ENCODE data around the gene ABCC1. TPM values are rescaled to one million over a fixed set of nuclear protein-coding genes. Genes with fewer than 3 reads are reported as not detected.

ABCC1 gene
- total and polyA plus RNA-seq, 2 of the 4 experiments (the other 2 are of a cell fraction) = 39.4 to 66.0 TPM

DNA sequence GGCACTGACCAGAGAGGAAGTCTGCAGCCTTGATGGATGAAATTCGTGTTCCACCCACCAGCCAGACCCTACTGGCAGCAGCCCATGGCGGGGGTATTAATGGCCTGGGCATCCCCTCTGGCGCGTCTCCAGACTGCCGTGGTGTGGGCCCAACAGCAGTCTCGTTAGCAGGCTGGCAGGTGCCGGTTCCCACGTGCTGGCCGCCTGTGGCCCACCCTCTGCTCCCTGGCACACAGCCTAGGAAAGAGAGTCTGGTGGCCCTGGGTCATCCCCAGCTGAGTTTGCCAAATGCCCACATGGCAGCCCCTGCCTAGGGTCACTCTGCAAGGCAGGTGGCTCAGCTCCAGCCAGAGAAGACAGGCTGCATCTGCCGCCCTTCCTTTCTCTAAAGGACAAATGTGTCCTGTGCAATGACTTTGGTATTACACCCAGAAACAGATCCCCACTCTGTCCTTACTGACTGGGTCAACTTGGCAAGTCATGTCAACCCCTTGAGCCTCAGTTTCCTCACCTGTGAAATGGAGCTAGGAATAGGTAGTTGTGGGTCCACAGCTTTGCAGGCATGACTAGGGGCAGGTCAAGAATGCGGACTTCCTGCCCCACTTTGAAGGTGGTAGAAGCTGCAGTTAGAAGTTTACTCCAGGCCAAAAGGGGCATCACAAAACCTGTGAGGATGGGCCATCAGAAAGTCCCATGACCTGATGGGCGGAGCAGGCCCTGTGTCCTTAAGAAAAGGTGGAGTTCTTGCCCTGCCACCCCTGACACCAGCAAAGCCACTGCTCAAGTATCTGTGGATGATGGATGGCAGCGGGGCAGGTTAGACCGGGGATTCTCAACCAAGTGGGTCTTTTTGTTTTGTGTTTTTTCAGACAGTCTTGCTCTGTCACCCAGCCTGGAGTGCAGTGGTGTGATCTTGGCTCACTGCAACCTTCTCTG is 197.2 kb downstream of the ABCC1 start:
- peaks cover 21% of the 10 kb centered on the region for H3K9me1 ChIP-seq (ENCODE audit: insufficient read depth, low read length)
- H3K36me3 ChIP-seq (ENCODE audit: control insufficient read depth, insufficient read depth, low read length) = peaks cover 57% of the 10 kb centered on the region
- H3K4me2 ChIP-seq (ENCODE audit: low read depth, low read length) = no peak overlapping the region
- no peak overlapping the region for H3K23ac ChIP-seq (ENCODE audit: low read depth, low read length)
- H4K8ac ChIP-seq (ENCODE audit: low read depth in 2 of 2, low read length in 2 of 2) = no peak overlapping the region
- ATAC-seq (ENCODE audit: low read depth) = no peak
- TF ChIP-seq CEBPB (IDR thresholded peaks at IDR 0.05; ENCODE audit: low read depth, low read length) = no peak
- TF ChIP-seq, protein P1, sequence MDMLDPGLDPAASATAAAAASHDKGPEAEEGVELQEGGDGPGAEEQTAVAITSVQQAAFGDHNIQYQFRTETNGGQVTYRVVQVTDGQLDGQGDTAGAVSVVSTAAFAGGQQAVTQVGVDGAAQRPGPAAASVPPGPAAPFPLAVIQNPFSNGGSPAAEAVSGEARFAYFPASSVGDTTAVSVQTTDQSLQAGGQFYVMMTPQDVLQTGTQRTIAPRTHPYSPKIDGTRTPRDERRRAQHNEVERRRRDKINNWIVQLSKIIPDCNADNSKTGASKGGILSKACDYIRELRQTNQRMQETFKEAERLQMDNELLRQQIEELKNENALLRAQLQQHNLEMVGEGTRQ (IDR thresholded peaks at IDR 0.05; ENCODE audit: low read depth, low read length) = no peak
- TF ChIP-seq FOS (IDR thresholded peaks at IDR 0.05; ENCODE audit: low read depth, low read length) = no peak
- TF ChIP-seq CTCF (conservative IDR thresholded peaks at IDR 0.05; ENCODE audit: low read depth, low read length) = no peak
- TF ChIP-seq SMC3 (IDR thresholded peaks at IDR 0.05; ENCODE audit: low read depth, low read length) = no peak
- no peak for TF ChIP-seq CHD1 (IDR thresholded peaks at IDR 0.05; ENCODE audit: low read depth, low read length)
- no peak for TF ChIP-seq MXI1 (IDR thresholded peaks at IDR 0.05; ENCODE audit: borderline replicate concordance, low read depth, low read length)
- TF ChIP-seq MAFK (IDR thresholded peaks at IDR 0.05; ENCODE audit: low read depth, low read length) = no peak
- H3K4me3 ChIP-seq (ENCODE audit: insufficient read depth, low read depth, low read length) = no peak overlapping the region
- no peak overlapping the region for H2AK9ac ChIP-seq (replicated peaks; ENCODE audit: low read depth, low read length, poor library complexity)
- no peaks in the 10 kb centered on the region for H3K27me3 ChIP-seq (ENCODE audit: control insufficient read depth, insufficient read depth, low read length)
- ChIA-PET CTCF (no interaction called here), POLR2A (ENCODE audit: unreplicated experiment) (no interaction called here)
- H4K20me1 ChIP-seq (ENCODE audit: insufficient read depth, low read length) = peaks cover 70% of the 10 kb centered on the region
- peaks cover 11% of the 10 kb centered on the region for H3K4me1 ChIP-seq (ENCODE audit: control insufficient read depth, insufficient read depth, low read length)
- H4K5ac ChIP-seq (ENCODE audit: low read depth, low read length) = no peak overlapping the region
- H3K9me3 ChIP-seq (ENCODE audit: control insufficient read depth, insufficient read depth, low read length) = no peaks in the 10 kb centered on the region
- no peak overlapping the region for H2BK20ac ChIP-seq (ENCODE audit: low read depth, low read length)
- no peak overlapping the region for H2BK15ac ChIP-seq (ENCODE audit: low read depth, low read length)
- 100% methylated on average over 1 of the region's 14 CpGs; no CpG with 5 or more reads in 1 of the 2 experiments for WGBS, 2 experiments (ENCODE audit: extremely low coverage in 2 of 2, insufficient read length in 1 of 2)
- no TSS peak for BruUV-seq (replicated peaks)
- no peak overlapping the region for H3K27ac ChIP-seq (ENCODE audit: insufficient read depth, low read length)
- no peak overlapping the region for H3K4ac ChIP-seq (ENCODE audit: low read depth, low read length)
- no peak for DNase-seq
- H2BK5ac ChIP-seq (ENCODE audit: low read depth, low read length, poor library complexity, severe bottlenecking) = no peak overlapping the region
- in situ Hi-C loops (cut with MboI; ENCODE audit: low sequenced_read_pairs) = no loop called here
- no peak overlapping the region for H3K14ac ChIP-seq (replicated peaks; ENCODE audit: low read depth, low read length)
- no peak overlapping the region for H4K91ac ChIP-seq (ENCODE audit: insufficient read depth, low read depth, low read length)
- H2BK120ac ChIP-seq (ENCODE audit: low read depth, low read length) = no peak overlapping the region
- no peak overlapping the region for H3K18ac ChIP-seq (ENCODE audit: low read depth, low read length)
- no peak overlapping the region for H2AK5ac ChIP-seq (ENCODE audit: low read depth, low read length)
- intact Hi-C loops (cut with micrococcal nuclease) = no loop called here
- H2AFZ ChIP-seq (replicated peaks; ENCODE audit: low read length, poor library complexity) = no peak overlapping the region
- H3K9ac ChIP-seq (ENCODE audit: low read depth, low read length) = no peak overlapping the region
- H3K56ac ChIP-seq (ENCODE audit: extremely low read depth, insufficient read depth, low read length) = no peak overlapping the region
- H3K79me1 ChIP-seq (ENCODE audit: low read depth in 1 of 2, low read length in 2 of 2) = peaks cover 5 to 53% of the 10 kb centered on the region in 2 experiments; a peak in 2 of 4 replicates
- dilution Hi-C loops (cut with HindIII; ENCODE audit: low sequenced_read_pairs, unreplicated experiment) = no loop called here

Measured in IMR-90 (cell line).